Neuron (in vitro differentiated cells): ENCODE results near the gene AMZ1.

Experiments used
- H2AFZ ChIP-seq: one replicate; pipeline ENCODE4 v1.6.1; 2013; ENCODE audit warnings: low read depth, mild to moderate bottlenecking, inconsistent platforms, low read length, moderate library complexity
- H3K27me3 ChIP-seq: one replicate; pipeline ENCODE4 v1.6.1; 2013; ENCODE audit warnings: low read length; ENCODE audit not compliant: insufficient read depth
- H3K36me3 ChIP-seq: one replicate; pipeline ENCODE4 v1.6.1; 2013; ENCODE audit warnings: low read length; ENCODE audit not compliant: insufficient read depth
- H3K4me1 ChIP-seq: one replicate; pipeline ENCODE4 v1.6.1; 2013; ENCODE audit warnings: low read length; ENCODE audit not compliant: insufficient read depth
- H3K4me3 ChIP-seq: 2 replicates; pipeline ENCODE4 v1.5.1; 2013; ENCODE audit warnings: mild to moderate bottlenecking, low read length, moderate library complexity
- H3K9me3 ChIP-seq: one replicate; pipeline ENCODE4 v1.6.1; 2013; ENCODE audit warnings: low read length

Gene AMZ1

DNA sequence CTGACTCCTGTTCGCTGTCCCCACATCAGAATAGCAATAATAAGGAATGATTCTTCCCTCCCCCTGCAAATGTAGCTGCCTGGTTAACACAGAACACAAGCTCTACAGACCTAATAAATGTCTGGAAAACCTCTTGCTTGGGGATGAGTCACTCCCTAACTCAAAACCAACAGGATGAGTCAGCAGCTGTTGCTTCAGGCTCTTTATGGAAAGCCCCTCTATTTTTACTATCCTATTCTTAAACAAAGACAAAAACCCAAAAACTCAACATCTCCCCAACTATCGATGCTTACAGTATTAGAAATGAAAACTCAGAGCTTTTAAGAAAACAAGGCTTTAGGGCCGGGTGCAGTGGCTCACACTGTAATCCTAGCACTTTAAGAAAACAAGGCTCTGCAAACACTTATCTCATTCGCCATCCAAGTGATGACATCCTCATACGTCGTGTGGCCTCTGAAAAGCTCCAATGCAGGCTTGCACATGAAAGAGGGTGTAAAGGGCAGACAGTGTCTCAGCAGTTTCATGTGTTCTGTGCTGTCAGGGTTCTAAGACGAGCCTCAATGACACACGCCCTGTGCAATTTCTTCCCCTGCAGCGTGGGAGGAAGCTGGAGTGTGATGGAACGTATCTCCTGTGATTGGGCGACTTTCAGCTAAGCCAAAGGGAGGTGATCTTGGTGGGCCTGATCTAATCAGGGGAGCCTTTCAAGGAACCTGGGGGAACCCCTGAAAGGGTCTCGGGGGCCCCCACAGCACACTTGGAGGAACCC is 70.1 kb downstream of the AMZ1 start:
- Histone ChIP-seq H3K36me3 (no peaks in the 10 kb centered on the region), H3K27me3 (no peaks in the 10 kb centered on the region), H3K4me3 (no peak overlapping the region), H3K9me3 (peaks cover 4% of the 10 kb centered on the region), H2AFZ (no peak overlapping the region), H3K4me1 (peaks cover 7% of the 10 kb centered on the region)

DNA sequence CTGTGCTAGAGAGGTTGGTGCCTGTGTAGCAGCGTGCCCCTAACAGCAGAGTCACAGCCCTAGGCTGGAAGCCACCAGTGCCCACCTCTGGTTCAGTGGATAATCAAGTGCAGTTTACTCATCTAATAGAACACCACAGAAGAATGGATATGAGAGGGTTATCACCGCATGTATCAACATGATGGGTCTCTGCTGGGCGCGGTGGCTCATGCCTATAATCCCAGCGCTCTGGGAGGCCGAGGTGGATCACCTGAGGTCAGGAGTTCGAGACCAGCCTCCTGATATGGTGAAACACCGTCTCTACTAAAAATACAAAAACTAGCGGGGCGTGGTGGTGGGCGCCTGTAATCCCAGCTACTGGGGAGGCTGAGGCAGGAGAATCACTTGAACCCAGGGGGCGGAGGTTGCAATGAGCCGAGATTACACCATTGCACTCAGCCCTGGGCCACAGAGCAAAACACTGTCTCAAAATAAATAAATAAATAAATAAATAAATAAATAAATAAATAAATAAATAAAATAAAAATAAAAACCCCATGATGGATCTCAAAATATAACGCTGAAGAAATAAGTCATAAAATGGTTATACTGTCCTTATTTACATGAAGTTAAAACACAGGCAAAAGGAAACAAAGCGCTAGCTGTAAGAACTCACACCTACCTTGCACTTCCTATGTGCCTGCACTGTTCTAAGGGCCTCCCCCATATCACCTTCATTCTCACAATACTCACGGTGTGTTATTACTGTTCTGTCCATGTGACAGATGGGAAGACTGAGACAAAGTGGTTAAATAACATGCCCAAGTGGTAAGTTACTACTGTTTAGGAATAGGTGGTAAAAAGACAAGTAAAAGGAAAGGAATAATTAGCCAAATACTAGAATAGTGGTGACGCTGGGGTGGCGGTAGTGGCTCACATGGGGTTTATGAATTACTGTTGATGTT is 70.9 kb downstream of the AMZ1 start:
- no peaks in the 10 kb centered on the region for H3K27me3 ChIP-seq
- no peak overlapping the region for H3K4me3 ChIP-seq
- no peaks in the 10 kb centered on the region for H3K36me3 ChIP-seq
- peaks cover 7% of the 10 kb centered on the region for H3K4me1 ChIP-seq
- no peak overlapping the region for H2AFZ ChIP-seq
- H3K9me3 ChIP-seq: peaks cover 4% of the 10 kb centered on the region

DNA sequence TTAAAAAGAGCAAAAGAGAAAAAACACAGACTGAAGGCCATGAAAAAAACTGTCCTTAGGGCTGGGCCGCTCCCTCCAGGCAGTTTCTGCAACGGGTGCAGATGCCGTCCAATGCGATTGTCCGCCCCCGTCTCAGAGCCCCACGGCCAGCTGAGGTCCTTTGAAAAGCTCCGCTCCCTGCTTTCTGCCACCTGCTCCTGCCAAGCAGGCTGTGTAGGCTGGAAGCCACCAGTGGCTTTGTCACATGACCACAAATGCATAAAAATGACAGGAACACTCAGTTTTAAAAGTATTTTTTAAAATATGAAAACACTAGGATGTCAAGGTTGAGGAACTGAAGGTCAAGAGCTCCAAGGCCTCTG is 71.7 kb downstream of the AMZ1 start:
- H3K4me1 ChIP-seq: peaks cover 7% of the 10 kb centered on the region
- no peaks in the 10 kb centered on the region for H3K27me3 ChIP-seq
- H3K9me3 ChIP-seq: peaks cover 4% of the 10 kb centered on the region
- H3K36me3 ChIP-seq: no peaks in the 10 kb centered on the region
- H3K4me3 ChIP-seq: no peak overlapping the region
- H2AFZ ChIP-seq: no peak overlapping the region

DNA sequence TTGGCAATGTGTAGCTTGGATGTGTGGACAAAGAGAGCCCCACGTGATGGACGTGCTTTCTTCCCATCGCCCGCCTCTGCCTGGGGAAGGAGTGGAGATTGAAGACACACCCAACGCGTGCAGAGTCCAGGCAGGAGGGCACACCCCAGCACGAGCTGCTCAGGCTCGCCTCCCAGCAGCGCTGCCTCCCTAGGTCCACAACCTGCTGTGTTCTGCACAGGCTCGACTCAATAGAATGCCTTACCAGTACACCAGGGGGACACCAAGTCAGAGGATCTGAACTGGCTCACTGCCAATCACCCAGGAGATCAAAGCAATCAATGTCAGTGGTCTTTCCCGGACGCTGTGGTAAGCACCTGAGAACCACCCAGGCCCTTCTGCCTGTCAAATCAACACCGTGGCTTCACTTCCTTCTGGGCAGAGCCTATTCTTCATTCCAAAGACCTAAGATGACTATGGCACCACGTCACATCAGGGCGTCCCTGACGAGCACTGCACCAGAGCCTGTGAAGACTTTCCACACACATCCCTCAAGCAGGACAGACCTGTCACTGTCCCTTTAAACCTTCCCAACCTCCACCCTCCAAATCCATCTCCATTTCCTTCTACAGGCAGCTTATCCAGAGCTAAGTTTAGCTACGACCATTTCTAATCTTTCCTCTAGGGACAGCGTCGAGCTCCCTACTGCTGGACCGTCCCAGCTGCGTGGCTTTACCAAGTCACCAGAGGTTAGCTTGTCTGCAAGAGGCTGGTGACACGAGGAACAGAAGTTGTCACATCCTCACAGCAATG is 72.3 kb downstream of the AMZ1 start:
- H3K36me3 ChIP-seq: no peaks in the 10 kb centered on the region
- H3K9me3 ChIP-seq: peaks cover 3% of the 10 kb centered on the region
- H2AFZ ChIP-seq: no peak overlapping the region
- H3K4me3 ChIP-seq: no peak overlapping the region
- no peaks in the 10 kb centered on the region for H3K27me3 ChIP-seq
- peaks cover 7% of the 10 kb centered on the region for H3K4me1 ChIP-seq

GRCh38 chr7:2761131-2761624 is 73.2 kb downstream of the AMZ1 start:
- no peak overlapping the region for H2AFZ ChIP-seq
- no peaks in the 10 kb centered on the region for H3K9me3 ChIP-seq
- peaks cover 7% of the 10 kb centered on the region for H3K4me1 ChIP-seq
- H3K27me3 ChIP-seq: no peaks in the 10 kb centered on the region
- H3K4me3 ChIP-seq: no peak overlapping the region
- no peaks in the 10 kb centered on the region for H3K36me3 ChIP-seq

DNA sequence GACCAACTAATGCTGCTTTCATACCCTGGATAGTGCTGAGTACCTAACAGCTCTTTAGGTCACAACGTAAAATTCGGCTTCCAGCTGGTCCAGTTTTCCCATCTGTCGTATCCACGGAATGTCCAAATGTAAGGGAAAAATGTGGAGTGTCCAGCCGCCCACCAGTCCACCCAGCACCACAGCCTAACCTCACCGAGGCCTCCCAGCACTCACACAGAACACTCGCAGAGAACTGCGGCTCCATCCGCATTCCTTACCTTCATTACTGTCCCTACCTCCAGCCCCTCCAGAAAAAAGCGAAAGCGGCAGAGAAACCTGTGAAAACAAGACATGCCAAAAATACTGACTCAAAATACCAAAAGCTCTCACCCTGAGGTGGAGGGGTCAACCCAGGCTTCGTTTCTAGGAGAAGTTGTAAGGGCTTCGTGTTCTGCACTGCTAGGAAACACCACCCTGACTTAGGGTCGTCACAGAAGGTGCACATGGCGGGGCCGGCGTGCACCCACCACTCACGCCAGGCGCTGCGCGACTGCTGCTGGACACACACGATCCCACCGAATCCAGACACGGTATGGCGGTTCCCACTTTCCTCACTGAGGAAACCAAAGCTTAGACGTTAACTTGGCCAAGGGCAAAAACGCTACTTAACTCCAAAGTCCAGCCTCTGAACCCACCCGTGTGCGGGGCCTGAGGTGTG is 73.9 kb downstream of the AMZ1 start:
- no peaks in the 10 kb centered on the region for H3K36me3 ChIP-seq
- H3K9me3 ChIP-seq: no peaks in the 10 kb centered on the region
- H3K4me3 ChIP-seq: no peak overlapping the region
- H3K27me3 ChIP-seq: no peaks in the 10 kb centered on the region
- H2AFZ ChIP-seq: no peak overlapping the region
- H3K4me1 ChIP-seq: peaks cover 7% of the 10 kb centered on the region

GRCh38 chr7:2763597-2763996 is 75.6 kb downstream of the AMZ1 start:
- Histone ChIP-seq H3K9me3 (no peaks in the 10 kb centered on the region), H3K4me3 (no peak overlapping the region), H3K27me3 (no peaks in the 10 kb centered on the region), H2AFZ (no peak overlapping the region), H3K4me1 (no peaks in the 10 kb centered on the region), H3K36me3 (no peaks in the 10 kb centered on the region)

GRCh38 chr7:2764621-2765020 is 76.6 kb downstream of the AMZ1 start:
- Histone ChIP-seq H3K4me3 (no peak overlapping the region), H3K27me3 (no peaks in the 10 kb centered on the region), H3K4me1 (no peaks in the 10 kb centered on the region), H3K36me3 (no peaks in the 10 kb centered on the region), H2AFZ (no peak overlapping the region), H3K9me3 (no peaks in the 10 kb centered on the region)
